Brain microvascular endothelial cell (primary cell): ENCODE results near the gene OR52J3.
"Not testable (repeated sequence)": the region's sequence is repeated elsewhere in the genome, so short reads cannot be mapped to it uniquely, and the experiment has no call there.

ENCODE experiments used
- DNase-seq: peaks from one replicate; pipeline ENCODE4 v3.0.0-alpha.2; 2020
- H3K27ac ChIP-seq: fragments of 250-450 bp; sonication (Bioruptor Pico); 2 replicates; pipeline ENCODE4 v1.5.1; 2020; ENCODE audit warnings: mild to moderate bottlenecking, moderate library complexity
- H3K27me3 ChIP-seq: fragments of 250-450 bp; sonication (Bioruptor Pico); replicated peaks from 2 replicates; pipeline ENCODE4 v1.5.1; 2020; ENCODE audit warnings: mild to moderate bottlenecking
- H3K36me3 ChIP-seq: fragments of 250-450 bp; sonication (Bioruptor Pico); replicated peaks from 2 replicates; pipeline ENCODE4 v1.5.1; 2020; ENCODE audit warnings: mild to moderate bottlenecking
- H3K4me3 ChIP-seq: 2 replicates; pipeline ENCODE4 v1.5.1; 2011; ENCODE audit warnings: low read depth, mild to moderate bottlenecking, control low read depth, low read length, moderate library complexity
- in situ Hi-C: cut with HindIII; loops from 2 replicates; pipeline ENCODE4 v1.10.0; 2017; ENCODE audit warnings: low sequenced_read_pairs, low pct_ligation_motif_present
- TF ChIP-seq, protein P1 (sequence below): IDR thresholded peaks from 2 replicates; pipeline ENCODE4 v1.5.1; 2011; ENCODE audit warnings: low read depth, mild to moderate bottlenecking, moderate library complexity, low read length, control low read depth, inconsistent platforms; ENCODE audit errors: missing control alignments

Gene OR52J3

DNA sequence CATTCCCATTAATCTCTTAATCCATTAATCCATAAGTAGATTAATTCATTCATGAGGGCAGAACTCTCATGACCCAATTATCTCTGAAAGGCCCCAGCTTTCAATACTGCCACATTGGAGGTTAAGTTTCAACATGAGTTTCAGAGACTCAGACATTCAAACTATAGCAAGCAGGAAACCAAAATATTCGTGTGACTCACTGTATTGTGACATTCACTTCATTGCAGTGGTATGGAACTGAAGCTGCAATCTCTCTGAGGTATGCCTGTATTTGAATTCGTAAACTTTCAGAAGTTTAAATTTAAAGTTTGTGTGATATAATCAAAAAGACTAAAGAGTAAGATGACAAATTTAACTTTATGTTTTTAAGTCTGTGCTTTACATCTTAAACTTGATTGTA is 2.9 kb upstream of the OR52J3 start:
- no peak overlapping the region for H3K4me3 ChIP-seq
- TF ChIP-seq, protein P1, sequence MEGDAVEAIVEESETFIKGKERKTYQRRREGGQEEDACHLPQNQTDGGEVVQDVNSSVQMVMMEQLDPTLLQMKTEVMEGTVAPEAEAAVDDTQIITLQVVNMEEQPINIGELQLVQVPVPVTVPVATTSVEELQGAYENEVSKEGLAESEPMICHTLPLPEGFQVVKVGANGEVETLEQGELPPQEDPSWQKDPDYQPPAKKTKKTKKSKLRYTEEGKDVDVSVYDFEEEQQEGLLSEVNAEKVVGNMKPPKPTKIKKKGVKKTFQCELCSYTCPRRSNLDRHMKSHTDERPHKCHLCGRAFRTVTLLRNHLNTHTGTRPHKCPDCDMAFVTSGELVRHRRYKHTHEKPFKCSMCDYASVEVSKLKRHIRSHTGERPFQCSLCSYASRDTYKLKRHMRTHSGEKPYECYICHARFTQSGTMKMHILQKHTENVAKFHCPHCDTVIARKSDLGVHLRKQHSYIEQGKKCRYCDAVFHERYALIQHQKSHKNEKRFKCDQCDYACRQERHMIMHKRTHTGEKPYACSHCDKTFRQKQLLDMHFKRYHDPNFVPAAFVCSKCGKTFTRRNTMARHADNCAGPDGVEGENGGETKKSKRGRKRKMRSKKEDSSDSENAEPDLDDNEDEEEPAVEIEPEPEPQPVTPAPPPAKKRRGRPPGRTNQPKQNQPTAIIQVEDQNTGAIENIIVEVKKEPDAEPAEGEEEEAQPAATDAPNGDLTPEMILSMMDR: no peak
- peak; percentile 50 for DNase-seq
- H3K27me3 ChIP-seq: no peaks in the 10 kb centered on the region
- no peak overlapping the region for H3K27ac ChIP-seq
- in situ Hi-C loops: no loop called here
- H3K36me3 ChIP-seq: no peaks in the 10 kb centered on the region

DNA sequence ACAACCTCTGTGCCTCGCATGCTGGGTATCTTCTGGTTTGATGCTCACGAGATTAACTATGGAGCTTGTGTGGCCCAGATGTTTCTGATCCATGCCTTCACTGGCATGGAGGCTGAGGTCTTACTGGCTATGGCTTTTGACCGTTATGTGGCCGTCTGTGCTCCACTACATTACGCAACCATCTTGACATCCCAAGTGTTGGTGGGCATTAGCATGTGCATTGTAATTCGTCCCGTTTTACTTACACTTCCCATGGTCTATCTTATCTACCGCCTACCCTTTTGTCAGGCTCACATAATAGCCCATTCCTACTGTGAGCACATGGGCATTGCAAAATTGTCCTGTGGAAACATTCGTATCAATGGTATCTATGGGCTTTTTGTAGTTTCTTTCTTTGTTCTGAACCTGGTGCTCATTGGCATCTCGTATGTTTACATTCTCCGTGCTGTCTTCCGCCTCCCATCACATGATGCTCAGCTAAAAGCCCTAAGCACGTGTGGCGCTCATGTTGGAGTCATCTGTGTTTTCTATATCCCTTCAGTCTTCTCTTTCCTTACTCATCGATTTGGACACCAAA is 516 bp downstream of the OR52J3 start:
- in situ Hi-C loops: no loop called here
- TF ChIP-seq, protein P1: no peak
- no peak for DNase-seq
- H3K27ac ChIP-seq: no peak overlapping the region
- H3K4me3 ChIP-seq: no peak overlapping the region
- H3K36me3 ChIP-seq: no peaks in the 10 kb centered on the region
- no peaks in the 10 kb centered on the region for H3K27me3 ChIP-seq

GRCh38 chr11:5058679-5059078 is 12.4 kb downstream of the OR52J3 start:
- DNase-seq, H3K27ac ChIP-seq, H3K36me3 ChIP-seq, H3K4me3 ChIP-seq, in situ Hi-C loops, H3K27me3 ChIP-seq: not testable (repeated sequence)

- TF ChIP-seq, protein P1: no peak
- in situ Hi-C loops: no loop called here
- DNase-seq: no peak
- Histone ChIP-seq H3K27me3 (no peaks in the 10 kb centered on the region), H3K4me3 (no peak within 1 kb of the TSS), H3K27ac (no peak within 1 kb of the TSS), H3K36me3 (no peaks in the 10 kb centered on the region)
These were observed 13.1 kb downstream of the OR52J3 start, which contains the start of gene OR52E2 for GRCh38 chr11:5059391-5059790. Gene OR52E2, minus strand, starts transcription at chr11:5059627. Its CDS starts 0 bp downstream, at chr11:5059627.

DNA sequence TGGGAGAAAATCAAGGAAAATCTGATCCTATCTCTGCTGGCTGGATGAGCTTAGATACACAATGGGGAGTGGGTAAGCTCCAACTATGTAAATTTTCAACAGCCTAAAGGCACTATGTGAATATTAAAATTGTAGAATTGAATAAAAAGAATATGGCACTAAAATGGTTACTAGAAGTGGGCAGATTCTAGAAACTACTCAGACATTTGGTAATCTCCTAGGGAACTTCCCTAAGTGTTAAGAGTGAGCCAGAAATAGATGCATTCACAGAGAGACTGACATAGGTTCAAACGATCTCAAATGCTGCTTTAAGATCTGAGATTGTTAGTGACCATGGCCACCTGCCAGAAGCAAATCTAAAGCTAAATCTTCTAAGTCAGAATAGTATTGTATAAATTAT is 18.7 kb downstream of the OR52J3 start:
- in situ Hi-C loops: no loop called here
- no peaks in the 10 kb centered on the region for H3K36me3 ChIP-seq
- H3K27me3 ChIP-seq: no peaks in the 10 kb centered on the region
- H3K27ac ChIP-seq: no peak overlapping the region
- H3K4me3 ChIP-seq: no peak overlapping the region
- no peak for DNase-seq
- TF ChIP-seq, protein P1: no peak

DNA sequence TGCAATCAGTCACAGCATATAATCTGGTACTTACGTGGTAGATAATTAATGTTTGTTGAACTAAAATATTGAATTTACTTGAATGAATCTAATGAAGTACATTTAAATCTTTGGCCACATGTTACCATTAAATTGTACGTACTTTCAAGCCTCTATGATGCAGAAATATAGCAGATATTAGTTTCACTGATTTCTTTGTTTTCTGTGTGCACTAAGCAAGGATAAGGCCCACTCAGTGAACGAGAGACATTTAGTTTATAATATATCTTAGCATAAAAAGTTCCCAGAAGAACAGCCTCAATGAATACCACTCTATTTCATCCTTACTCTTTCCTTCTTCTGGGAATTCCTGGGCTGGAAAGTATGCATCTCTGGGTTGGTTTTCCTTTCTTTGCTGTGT is 22.9 kb downstream of the OR52J3 start, which contains the start of gene OR52E1:
TSS of gene OR52E1 (plus strand) at position 301 of the 400 bp plus-strand sequence.
- in situ Hi-C loops: no loop called here
- TF ChIP-seq, protein P1: no peak

More for the DNA sequence above, 22.9 kb downstream of the OR52J3 start, which contains the start of gene OR52E1:
- Histone ChIP-seq H3K27me3 (no peaks in the 10 kb centered on the region), H3K4me3 (no peak within 1 kb of the TSS), H3K27ac (no peak within 1 kb of the TSS), H3K36me3 (no peaks in the 10 kb centered on the region)
- no peak for DNase-seq
